H9 (cell line): ENCODE data around the gene MAGEA4. TPM values are rescaled to one million over a fixed set of nuclear protein-coding genes. Genes with fewer than 3 reads are reported as not detected.

Experiments
- DNase-seq: peaks from one replicate; pipeline ENCODE4 v3.0.0-alpha.2; 2017
- H2AFZ ChIP-seq: one replicate; pipeline ENCODE4 v1.6.1; 2013; ENCODE audit warnings: mild to moderate bottlenecking, low read length, control low read depth, moderate library complexity
- H2AK5ac ChIP-seq: 2 replicates; pipeline ENCODE4 v1.6.1; 2013; ENCODE audit warnings: low read length, control low read depth, mixed read lengths; ENCODE audit not compliant: insufficient read length
- H2BK120ac ChIP-seq: one replicate; pipeline ENCODE4 v1.6.1; 2013; ENCODE audit warnings: low read depth, mild to moderate bottlenecking, low read length, control low read depth, inconsistent platforms; ENCODE audit not compliant: poor library complexity, severe bottlenecking
- H2BK12ac ChIP-seq: 2 replicates; pipeline ENCODE4 v1.6.1; 2013; ENCODE audit warnings: low read length, control low read depth, mixed read lengths, low read depth; ENCODE audit not compliant: insufficient read length
- H2BK15ac ChIP-seq: 2 replicates; pipeline ENCODE4 v1.6.1; 2013; ENCODE audit warnings: low read depth, low read length, control low read depth
- H2BK20ac ChIP-seq: one replicate; pipeline ENCODE4 v1.6.1; 2013; ENCODE audit warnings: low read depth, mild to moderate bottlenecking, low read length, control low read depth, inconsistent platforms; ENCODE audit not compliant: poor library complexity, severe bottlenecking
- H2BK5ac ChIP-seq: 2 replicates; pipeline ENCODE4 v1.6.1; 2013; ENCODE audit warnings: low read length, control low read depth, mixed read lengths; ENCODE audit not compliant: insufficient read length
- H3K14ac ChIP-seq: 2 replicates; pipeline ENCODE4 v1.6.1; 2013; ENCODE audit warnings: low read length, control low read depth; ENCODE audit not compliant: insufficient read depth
- H3K18ac ChIP-seq: 2 replicates; pipeline ENCODE4 v1.6.1; 2013; ENCODE audit warnings: low read depth, mild to moderate bottlenecking, mixed read lengths, low read length, control low read depth; ENCODE audit not compliant: insufficient read length
- H3K23ac ChIP-seq: 2 replicates; pipeline ENCODE4 v1.6.1; 2013; ENCODE audit warnings: low read length, control low read depth, mixed read lengths, low read depth; ENCODE audit not compliant: insufficient read length
- H3K23me2 ChIP-seq: 2 replicates; pipeline ENCODE4 v1.6.1; 2013; ENCODE audit warnings: low read depth, mild to moderate bottlenecking, mixed read lengths, low read length, control low read depth; ENCODE audit not compliant: insufficient read length, poor library complexity, severe bottlenecking
- H3K27ac ChIP-seq: 2 replicates; pipeline ENCODE4 v1.5.1; 2013; ENCODE audit warnings: low read length, control low read depth, mixed read lengths, low read depth; ENCODE audit not compliant: insufficient read length
- H3K27me3 ChIP-seq: 2 replicates; pipeline ENCODE4 v1.6.1; 2013; ENCODE audit warnings: low read length, control low read depth, inconsistent platforms; ENCODE audit not compliant: insufficient read depth
- H3K4ac ChIP-seq: 2 replicates; pipeline ENCODE4 v1.6.1; 2013; ENCODE audit warnings: low read depth, mild to moderate bottlenecking, control low read depth, inconsistent platforms, low read length, moderate library complexity
- H3K4me1 ChIP-seq: 2 replicates; pipeline ENCODE4 v1.6.1; 2013; ENCODE audit warnings: low read length, control low read depth, inconsistent platforms; ENCODE audit not compliant: insufficient read depth
- H3K4me2 ChIP-seq: 2 replicates; pipeline ENCODE4 v1.6.1; 2013; ENCODE audit warnings: low read length, control low read depth, mixed read lengths; ENCODE audit not compliant: insufficient read length, insufficient read depth
- H3K56ac ChIP-seq: 2 replicates; pipeline ENCODE4 v1.6.1; 2013; ENCODE audit warnings: low read depth, mild to moderate bottlenecking, mixed read lengths, low read length, control low read depth; ENCODE audit not compliant: insufficient read length
- H3K79me1 ChIP-seq: 2 replicates; pipeline ENCODE4 v1.6.1; 2013; ENCODE audit warnings: low read depth, mild to moderate bottlenecking, moderate library complexity, low read length, control low read depth, inconsistent platforms; ENCODE audit not compliant: insufficient read depth, poor library complexity, severe bottlenecking
- H3K79me2 ChIP-seq: 2 replicates; pipeline ENCODE4 v1.6.1; 2013; ENCODE audit warnings: low read length, control low read depth, inconsistent platforms; ENCODE audit not compliant: insufficient read depth
- H3K9ac ChIP-seq: 2 replicates; pipeline ENCODE4 v1.6.1; 2013; ENCODE audit warnings: low read length, control low read depth, mixed read lengths; ENCODE audit not compliant: insufficient read length; ENCODE audit errors: extremely low read depth
- H3K9me3 ChIP-seq: one replicate; pipeline ENCODE4 v1.6.1; 2013; ENCODE audit warnings: low read depth, low read length, inconsistent platforms; ENCODE audit not compliant: control insufficient read depth
- H3T11ph ChIP-seq: one replicate; pipeline ENCODE4 v1.6.1; 2013; ENCODE audit warnings: mild to moderate bottlenecking, low read length, control low read depth, inconsistent platforms
- H4K20me1 ChIP-seq: one replicate; pipeline ENCODE4 v1.6.1; 2013; ENCODE audit not compliant: control insufficient read depth, insufficient read length, insufficient read depth
- H4K5ac ChIP-seq: 2 replicates; pipeline ENCODE4 v1.6.1; 2013; ENCODE audit warnings: low read depth, mild to moderate bottlenecking, mixed read lengths, low read length, control low read depth; ENCODE audit not compliant: insufficient read length
- H4K8ac ChIP-seq: replicated peaks from 2 replicates; pipeline ENCODE4 v1.6.1; 2013; ENCODE audit warnings: low read length, control low read depth, mixed read lengths, low read depth; ENCODE audit not compliant: insufficient read length
- H4K91ac ChIP-seq: 2 replicates; pipeline ENCODE4 v1.6.1; 2013; ENCODE audit warnings: low read depth, mild to moderate bottlenecking, moderate library complexity, mixed read lengths, low read length, control low read depth; ENCODE audit not compliant: insufficient read length
- H3K27ac Mint-ChIP-seq, 3 experiments: 2 replicates in 2 of 3; 3 replicates in 1 of 3; pipeline ENCODE4 v1.8.0; 2020 to 2021; ENCODE audit warnings: mixed read lengths in 3 of 3, mild to moderate bottlenecking in 1 of 3, moderate library complexity in 1 of 3
- H3K27me3 Mint-ChIP-seq: 2 replicates; pipeline ENCODE4 v1.8.0; 2021; ENCODE audit warnings: low read depth, mild to moderate bottlenecking, moderate library complexity, mixed read lengths
- H3K36me3 Mint-ChIP-seq, 3 experiments: 2 replicates in 2 of 3; 3 replicates in 1 of 3; pipeline ENCODE4 v1.8.0; 2020 to 2021; ENCODE audit warnings: low read depth in 3 of 3, mixed read lengths in 3 of 3; ENCODE audit not compliant: insufficient read depth in 1 of 3
- H3K4me1 Mint-ChIP-seq, 2 experiments: 2 replicates each; pipeline ENCODE4 v1.8.0; 2020; ENCODE audit warnings: mixed read lengths in 2 of 2
- H3K4me3 Mint-ChIP-seq, 2 experiments: 2 replicates in 1 of 2; 3 replicates in 1 of 2; pipeline ENCODE4 v1.8.0; 2020 to 2021; ENCODE audit warnings: mild to moderate bottlenecking in 2 of 2, mixed read lengths in 2 of 2, moderate library complexity in 1 of 2
- H3K9me3 Mint-ChIP-seq, 2 experiments: 2 replicates in 1 of 2; 3 replicates in 1 of 2; pipeline ENCODE4 v1.8.0; 2020; ENCODE audit warnings: mild to moderate bottlenecking in 2 of 2, mixed read lengths in 2 of 2, moderate library complexity in 1 of 2
- WGBS: extraction: QIAGEN DNeasy Blood & Tissue Kit; methylation state at CpG from one replicate; pipeline ENCODE4 v1.1.7; 2013; ENCODE audit warnings: missing lambda C conversion rate, low lambda C conversion rate, mixed read lengths; ENCODE audit not compliant: insufficient read length; ENCODE audit errors: extremely low coverage; 5-methylcytosine and 5-hydroxymethylcytosine counted together
- total RNA-seq: library from RNA; stranded (reverse); gene quantifications from 2 replicates; pipeline ENCODE4 v1.2.1, GENCODE V29; 2021
- TF ChIP-seq, protein P1 (sequence below): fragments of 200-600 bp; sonication (generic); conservative IDR thresholded peaks from 3 replicates; pipeline ENCODE4 v1.8.0; 2021; ENCODE audit warnings: antibody characterized with exemption, mild to moderate bottlenecking

MAGEA4 gene
- total RNA-seq, 1 experiment from 2014 or later: 0.68 TPM

- H3K4me1 Mint-ChIP-seq: peaks cover 2 to 3% of the 10 kb centered on the region in 2 experiments; a peak in 1 of 4 replicates
- Histone ChIP-seq H2BK5ac (no peak overlapping the region), H2BK120ac (no peak overlapping the region), H3K4me2 (no peak overlapping the region), H2AK5ac (no peak overlapping the region), H3K79me1 (no peaks in the 10 kb centered on the region), H3K4me1 (no peaks in the 10 kb centered on the region), H4K20me1 (no peaks in the 10 kb centered on the region), H3K4ac (no peak overlapping the region), H2BK12ac (no peak overlapping the region), H3K18ac (no peak overlapping the region), H3K9ac (no peak overlapping the region), H2BK20ac (no peak overlapping the region), H4K8ac (no peak overlapping the region), H3K23me2 (no peaks in the 10 kb centered on the region), H3K9me3 (peaks cover 55% of the 10 kb centered on the region), H2BK15ac (no peak overlapping the region), H3K14ac (no peak overlapping the region), H2AFZ (no peak overlapping the region), H3K23ac (no peak overlapping the region), H4K91ac (no peak overlapping the region), H3K79me2 (no peaks in the 10 kb centered on the region), H4K5ac (no peak overlapping the region), H3K27ac (no peak overlapping the region), H3K56ac (no peak overlapping the region), H3T11ph (no peak overlapping the region), H3K27me3 (no peaks in the 10 kb centered on the region)
- H3K27me3 Mint-ChIP-seq: no peaks in the 10 kb centered on the region; the same call in 1 of the 2 replicates
- WGBS: no CpG with 5 or more reads among the region's 5 CpGs
- H3K4me3 Mint-ChIP-seq: no peak overlapping the region
- no peak for DNase-seq
- no peak overlapping the region for H3K27ac Mint-ChIP-seq
- peaks cover 77 to 82% of the 10 kb centered on the region in 2 experiments for H3K9me3 Mint-ChIP-seq
- peaks cover 0 to 3% (median 0%) of the 10 kb centered on the region in 3 experiments; a peak in 3 of 7 replicates for H3K36me3 Mint-ChIP-seq
- TF ChIP-seq, protein P1, sequence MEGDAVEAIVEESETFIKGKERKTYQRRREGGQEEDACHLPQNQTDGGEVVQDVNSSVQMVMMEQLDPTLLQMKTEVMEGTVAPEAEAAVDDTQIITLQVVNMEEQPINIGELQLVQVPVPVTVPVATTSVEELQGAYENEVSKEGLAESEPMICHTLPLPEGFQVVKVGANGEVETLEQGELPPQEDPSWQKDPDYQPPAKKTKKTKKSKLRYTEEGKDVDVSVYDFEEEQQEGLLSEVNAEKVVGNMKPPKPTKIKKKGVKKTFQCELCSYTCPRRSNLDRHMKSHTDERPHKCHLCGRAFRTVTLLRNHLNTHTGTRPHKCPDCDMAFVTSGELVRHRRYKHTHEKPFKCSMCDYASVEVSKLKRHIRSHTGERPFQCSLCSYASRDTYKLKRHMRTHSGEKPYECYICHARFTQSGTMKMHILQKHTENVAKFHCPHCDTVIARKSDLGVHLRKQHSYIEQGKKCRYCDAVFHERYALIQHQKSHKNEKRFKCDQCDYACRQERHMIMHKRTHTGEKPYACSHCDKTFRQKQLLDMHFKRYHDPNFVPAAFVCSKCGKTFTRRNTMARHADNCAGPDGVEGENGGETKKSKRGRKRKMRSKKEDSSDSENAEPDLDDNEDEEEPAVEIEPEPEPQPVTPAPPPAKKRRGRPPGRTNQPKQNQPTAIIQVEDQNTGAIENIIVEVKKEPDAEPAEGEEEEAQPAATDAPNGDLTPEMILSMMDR: no peak
These were observed 37.2 kb upstream of the MAGEA4 start for GRCh38 chrX:151875270-151876026.
